ENCODE results near the gene CERT1.

CERT1 gene

GRCh38 chr5:75384218-75384617 lies 127.2 kb downstream of the CERT1 start:
- no peak overlapping the region for H2BK15ac ChIP-seq (ENCODE audit: low read length)
- H2BK120ac ChIP-seq (ENCODE audit: low read depth, low read length) = no peak overlapping the region
- H3K23ac ChIP-seq (ENCODE audit: low read depth, low read length, poor library complexity) = no peak overlapping the region
- H3K36me3 ChIP-seq (replicated peaks in 1 of 2; ENCODE audit: control insufficient read depth in 2 of 2, insufficient read depth in 2 of 2, low read length in 2 of 2) = peaks cover 3 to 85% of the 10 kb centered on the region in 2 donors
- H3K4me1 ChIP-seq (ENCODE audit: control insufficient read depth in 2 of 2, insufficient read depth in 1 of 2, low read depth in 1 of 2, low read length in 2 of 2) = no peaks in the 10 kb centered on the region
- no peak overlapping the region for H4K8ac ChIP-seq (ENCODE audit: low read depth, low read length)
- no peaks in the 10 kb centered on the region for H3K9me3 ChIP-seq (replicated peaks in 1 of 2; ENCODE audit: control insufficient read depth in 2 of 2, insufficient read depth in 1 of 2, low read depth in 1 of 2, low read length in 2 of 2)
- no peaks in the 10 kb centered on the region for H3K27me3 ChIP-seq (ENCODE audit: control insufficient read depth in 3 of 3, insufficient read depth in 3 of 3, low read depth in 1 of 3, low read length in 3 of 3)
- no peak overlapping the region for H4K91ac ChIP-seq (ENCODE audit: low read depth, low read length, poor library complexity)
- no peak overlapping the region for H2AFZ ChIP-seq (ENCODE audit: low read length)
- WGBS, 2 donors (ENCODE audit: extremely low coverage in 2 of 2, insufficient read length in 2 of 2, insufficient replicate concordance in 1 of 2) = no CpG with 5 or more reads among the region's 1 CpG
- H3K4me2 ChIP-seq (ENCODE audit: insufficient read depth, low read length, poor library complexity, severe bottlenecking) = no peak overlapping the region
- H3K4me3 ChIP-seq (ENCODE audit: low read length in 2 of 2) = no peak overlapping the region
- no peak overlapping the region for H2BK5ac ChIP-seq (ENCODE audit: low read length)
- no peak overlapping the region for H3K27ac ChIP-seq (replicated peaks; ENCODE audit: low read length)
- H2AK5ac ChIP-seq (ENCODE audit: low read depth, low read length) = no peak overlapping the region
- H3K14ac ChIP-seq (ENCODE audit: low read length) = no peak overlapping the region
- H3K18ac ChIP-seq (ENCODE audit: low read length) = no peak overlapping the region
- H3K9ac ChIP-seq (ENCODE audit: low read depth, low read length, poor library complexity) = no peak overlapping the region
- no peak for DNase-seq (ENCODE audit: low spot score)
- H2BK12ac ChIP-seq (ENCODE audit: low read length) = no peak overlapping the region
- H3K79me1 ChIP-seq (ENCODE audit: low read depth, low read length) = no peaks in the 10 kb centered on the region
- H3K4ac ChIP-seq (ENCODE audit: low read length) = no peak overlapping the region

GRCh38 chr5:75381456-75381855 lies 130.0 kb downstream of the CERT1 start:
- H3K14ac ChIP-seq (ENCODE audit: low read length) = no peak overlapping the region
- peaks cover 4 to 93% of the 10 kb centered on the region in 2 donors for H3K36me3 ChIP-seq (replicated peaks in 1 of 2; ENCODE audit: control insufficient read depth in 2 of 2, insufficient read depth in 2 of 2, low read length in 2 of 2)
- H3K4ac ChIP-seq (ENCODE audit: low read length) = no peak overlapping the region
- H3K23ac ChIP-seq (ENCODE audit: low read depth, low read length, poor library complexity) = no peak overlapping the region
- H3K4me2 ChIP-seq (ENCODE audit: insufficient read depth, low read length, poor library complexity, severe bottlenecking) = no peak overlapping the region
- H3K27ac ChIP-seq (replicated peaks; ENCODE audit: low read length) = no peak overlapping the region
- DNase-seq (ENCODE audit: low spot score) = no peak
- H4K8ac ChIP-seq (ENCODE audit: low read depth, low read length) = no peak overlapping the region
- H3K18ac ChIP-seq (ENCODE audit: low read length) = no peak overlapping the region
- no peaks in the 10 kb centered on the region for H3K79me1 ChIP-seq (ENCODE audit: low read depth, low read length)
- H2BK5ac ChIP-seq (ENCODE audit: low read length) = no peak overlapping the region
- H2AK5ac ChIP-seq (ENCODE audit: low read depth, low read length) = no peak overlapping the region
- no peaks in the 10 kb centered on the region for H3K4me1 ChIP-seq (ENCODE audit: control insufficient read depth in 2 of 2, insufficient read depth in 1 of 2, low read depth in 1 of 2, low read length in 2 of 2)
- no peak overlapping the region for H4K91ac ChIP-seq (ENCODE audit: low read depth, low read length, poor library complexity)
- H2AFZ ChIP-seq (ENCODE audit: low read length) = no peak overlapping the region
- H3K9me3 ChIP-seq (replicated peaks in 1 of 2; ENCODE audit: control insufficient read depth in 2 of 2, insufficient read depth in 1 of 2, low read depth in 1 of 2, low read length in 2 of 2) = no peaks in the 10 kb centered on the region
- H3K4me3 ChIP-seq (ENCODE audit: low read length in 2 of 2) = no peak overlapping the region
- H3K27me3 ChIP-seq (ENCODE audit: control insufficient read depth in 3 of 3, insufficient read depth in 3 of 3, low read depth in 1 of 3, low read length in 3 of 3) = no peaks in the 10 kb centered on the region
- no peak overlapping the region for H2BK12ac ChIP-seq (ENCODE audit: low read length)
- H2BK120ac ChIP-seq (ENCODE audit: low read depth, low read length) = no peak overlapping the region
- WGBS, 2 donors (ENCODE audit: extremely low coverage in 2 of 2, insufficient read length in 2 of 2, insufficient replicate concordance in 1 of 2) = no CpG with 5 or more reads among the region's 4 CpGs
- H3K9ac ChIP-seq (ENCODE audit: low read depth, low read length, poor library complexity) = no peak overlapping the region
- no peak overlapping the region for H2BK15ac ChIP-seq (ENCODE audit: low read length)

- Histone ChIP-seq H3K4me3 (ENCODE audit: low read length in 2 of 2) (no peak overlapping the region), H3K4ac (ENCODE audit: low read length) (no peak overlapping the region), H3K4me1 (ENCODE audit: control insufficient read depth in 2 of 2, insufficient read depth in 1 of 2, low read depth in 1 of 2, low read length in 2 of 2) (no peaks in the 10 kb centered on the region), H3K9me3 (replicated peaks in 1 of 2; ENCODE audit: control insufficient read depth in 2 of 2, insufficient read depth in 1 of 2, low read depth in 1 of 2, low read length in 2 of 2) (no peaks in the 10 kb centered on the region), H2BK120ac (ENCODE audit: low read depth, low read length) (no peak overlapping the region), H3K27me3 (ENCODE audit: control insufficient read depth in 3 of 3, insufficient read depth in 3 of 3, low read depth in 1 of 3, low read length in 3 of 3) (no peaks in the 10 kb centered on the region), H2AK5ac (ENCODE audit: low read depth, low read length) (no peak overlapping the region), H2BK5ac (ENCODE audit: low read length) (no peak overlapping the region), H3K18ac (ENCODE audit: low read length) (no peak overlapping the region), H3K4me2 (ENCODE audit: insufficient read depth, low read length, poor library complexity, severe bottlenecking) (no peak overlapping the region), H4K8ac (ENCODE audit: low read depth, low read length) (no peak overlapping the region), H4K91ac (ENCODE audit: low read depth, low read length, poor library complexity) (no peak overlapping the region), H3K27ac (replicated peaks; ENCODE audit: low read length) (no peak overlapping the region), H2BK12ac (ENCODE audit: low read length) (no peak overlapping the region), H3K36me3 (replicated peaks in 1 of 2; ENCODE audit: control insufficient read depth in 2 of 2, insufficient read depth in 2 of 2, low read length in 2 of 2) (peaks cover 4 to 93% of the 10 kb centered on the region in 2 donors), H3K9ac (ENCODE audit: low read depth, low read length, poor library complexity) (no peak overlapping the region), H3K79me1 (ENCODE audit: low read depth, low read length) (no peaks in the 10 kb centered on the region), H3K14ac (ENCODE audit: low read length) (no peak overlapping the region), H3K23ac (ENCODE audit: low read depth, low read length, poor library complexity) (no peak overlapping the region), H2BK15ac (ENCODE audit: low read length) (no peak overlapping the region), H2AFZ (ENCODE audit: low read length) (no peak overlapping the region)
- no CpG with 5 or more reads among the region's 1 CpG for WGBS, 2 donors (ENCODE audit: extremely low coverage in 2 of 2, insufficient read length in 2 of 2, insufficient replicate concordance in 1 of 2)
- no peak for DNase-seq (ENCODE audit: low spot score)
Measured at GRCh38 chr5:75380099-75380498, 131.3 kb downstream of the CERT1 start.

GRCh38 chr5:75375414-75375813 lies 136.0 kb downstream of the CERT1 start:
- DNase-seq (ENCODE audit: low spot score) = no peak
- Histone ChIP-seq H3K79me1 (ENCODE audit: low read depth, low read length) (no peaks in the 10 kb centered on the region), H3K27me3 (ENCODE audit: control insufficient read depth in 3 of 3, insufficient read depth in 3 of 3, low read depth in 1 of 3, low read length in 3 of 3) (no peaks in the 10 kb centered on the region), H3K4ac (ENCODE audit: low read length) (no peak overlapping the region), H4K91ac (ENCODE audit: low read depth, low read length, poor library complexity) (no peak overlapping the region), H3K23ac (ENCODE audit: low read depth, low read length, poor library complexity) (no peak overlapping the region), H3K36me3 (replicated peaks in 1 of 2; ENCODE audit: control insufficient read depth in 2 of 2, insufficient read depth in 2 of 2, low read length in 2 of 2) (peaks cover 1 to 78% of the 10 kb centered on the region in 2 donors), H2BK5ac (ENCODE audit: low read length) (no peak overlapping the region), H3K4me3 (ENCODE audit: low read length in 2 of 2) (no peak overlapping the region), H3K27ac (replicated peaks; ENCODE audit: low read length) (no peak overlapping the region), H3K4me2 (ENCODE audit: insufficient read depth, low read length, poor library complexity, severe bottlenecking) (no peak overlapping the region), H3K4me1 (ENCODE audit: control insufficient read depth in 2 of 2, insufficient read depth in 1 of 2, low read depth in 1 of 2, low read length in 2 of 2) (no peaks in the 10 kb centered on the region), H2BK15ac (ENCODE audit: low read length) (no peak overlapping the region), H3K14ac (ENCODE audit: low read length) (no peak overlapping the region), H2AK5ac (ENCODE audit: low read depth, low read length) (no peak overlapping the region), H2BK12ac (ENCODE audit: low read length) (no peak overlapping the region), H3K18ac (ENCODE audit: low read length) (no peak overlapping the region), H3K9ac (ENCODE audit: low read depth, low read length, poor library complexity) (no peak overlapping the region), H2AFZ (ENCODE audit: low read length) (no peak overlapping the region), H3K9me3 (replicated peaks in 1 of 2; ENCODE audit: control insufficient read depth in 2 of 2, insufficient read depth in 1 of 2, low read depth in 1 of 2, low read length in 2 of 2) (no peaks in the 10 kb centered on the region), H4K8ac (ENCODE audit: low read depth, low read length) (no peak overlapping the region), H2BK120ac (ENCODE audit: low read depth, low read length) (no peak overlapping the region)
- WGBS, 2 donors (ENCODE audit: extremely low coverage in 2 of 2, insufficient read length in 2 of 2, insufficient replicate concordance in 1 of 2) = no CpG with 5 or more reads among the region's 4 CpGs

Data from neuronal stem cell (in vitro differentiated cells).